OCI-M1 (cell line): ENCODE measurements around the gene DERL2.

ENCODE experiments used
- DNase-seq: peaks from one replicate; lab custom pipeline; 2025; lab: John Stamatoyannopoulos, UW

DERL2 gene

DNA sequence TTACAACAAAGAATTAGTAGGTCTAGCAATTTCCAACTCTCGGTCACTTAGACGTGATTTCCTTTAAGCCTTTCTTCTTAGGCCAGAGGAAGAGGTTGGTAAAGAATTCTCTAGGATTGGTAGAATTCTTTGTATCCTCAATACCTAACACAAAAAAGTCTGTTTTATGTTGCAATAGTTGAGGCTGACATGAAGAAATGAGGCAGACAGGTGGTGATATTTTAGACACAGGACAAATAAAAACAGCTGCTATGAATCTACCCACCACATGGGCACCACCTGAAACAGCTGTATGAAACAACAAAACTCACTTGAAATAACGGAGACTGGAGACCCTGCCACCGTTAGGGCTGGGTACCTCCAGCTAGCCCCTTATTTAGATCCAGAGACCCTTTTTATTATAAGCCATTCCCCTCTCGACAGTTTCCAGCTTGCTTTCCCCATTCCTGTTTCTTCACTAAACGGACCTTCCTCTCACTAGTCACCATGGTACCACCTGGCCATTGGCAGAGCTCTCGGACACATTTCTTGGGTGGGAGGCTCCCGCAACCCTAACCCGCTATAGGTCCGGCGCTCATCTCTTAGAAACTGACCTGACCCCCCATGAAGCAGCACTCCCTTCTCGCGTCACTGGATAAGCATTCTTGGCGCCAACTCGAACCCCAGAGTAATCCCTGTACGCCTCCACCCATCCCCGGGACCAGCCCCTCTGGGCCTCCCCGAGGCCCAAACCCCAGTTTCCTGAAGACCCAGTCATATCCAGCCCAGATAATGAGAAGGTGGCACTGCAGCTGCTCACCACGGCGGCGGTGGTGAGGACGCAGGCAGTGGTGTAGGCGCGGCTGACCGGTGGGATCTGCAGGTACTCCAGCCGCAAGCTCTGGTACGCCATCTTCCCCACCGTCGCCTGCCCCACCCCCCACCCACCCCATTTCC is at the start of gene DERL2:
Gene DERL2 (minus strand): TSS at position 909 of the 936 bp plus-strand sequence. CDS start 17 bp downstream, at position 892.
- DNase-seq, result no peak

DNA sequence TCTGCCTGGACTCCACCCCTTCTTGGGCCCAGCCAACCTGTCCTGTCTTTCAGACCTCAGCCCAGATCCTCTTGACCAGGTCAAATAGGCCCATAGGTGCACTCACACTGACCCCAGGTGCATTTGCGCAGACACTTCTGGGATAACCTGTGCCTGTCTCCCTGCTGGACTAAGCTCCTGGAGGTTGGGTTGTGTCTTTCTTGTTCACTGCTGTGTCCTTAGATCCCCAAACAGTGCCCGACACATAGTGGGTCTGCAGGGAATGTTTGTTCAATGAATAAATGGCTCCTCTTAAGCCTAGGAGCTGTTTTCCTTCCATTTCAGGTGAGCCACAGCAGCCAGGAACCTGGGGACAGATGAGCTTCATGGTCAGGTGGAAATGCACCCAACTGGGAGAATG is 49.5 kb upstream of the DERL2 start:
- DNase-seq, result no peak

DNA sequence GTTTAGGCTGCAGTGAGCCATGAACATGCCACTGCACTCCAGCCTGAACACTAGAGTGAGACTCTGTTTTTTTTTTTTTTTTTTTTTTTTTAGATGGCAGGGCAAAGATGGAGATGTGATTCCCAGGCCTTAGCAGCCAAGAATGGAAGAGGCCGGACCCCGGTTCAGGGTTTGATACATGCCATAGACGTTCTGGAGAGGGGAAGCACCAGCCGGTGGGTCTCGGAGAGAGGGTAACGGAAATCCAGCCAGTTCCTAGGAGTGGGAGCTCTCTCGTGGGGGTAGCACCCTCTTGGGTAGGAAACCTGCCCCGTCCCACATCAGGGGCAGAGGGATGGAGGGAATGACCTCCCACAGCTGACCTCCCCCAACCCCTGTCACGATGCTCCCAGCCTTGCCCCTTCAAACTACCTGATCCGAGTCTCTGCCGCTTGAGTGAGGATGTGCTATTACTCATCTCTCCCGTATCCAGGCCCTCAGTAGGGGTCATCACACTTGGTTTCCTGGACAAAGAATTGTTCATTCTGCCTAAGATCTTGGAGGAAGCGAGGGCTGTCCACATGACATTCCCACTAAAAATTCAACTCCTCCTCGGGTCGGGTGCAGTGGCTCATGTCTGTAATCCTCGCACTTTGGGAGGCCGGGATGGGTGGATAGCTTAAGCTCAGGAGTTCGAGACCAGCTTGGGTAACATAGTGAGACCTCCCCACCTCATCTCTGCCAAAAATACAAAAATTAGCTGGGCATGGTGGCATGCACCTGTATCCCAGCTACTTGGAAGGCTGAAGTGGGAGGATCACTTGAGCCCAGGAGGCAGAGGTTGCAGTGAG is 47.7 kb upstream of the DERL2 start:
- no peak for DNase-seq

DNA sequence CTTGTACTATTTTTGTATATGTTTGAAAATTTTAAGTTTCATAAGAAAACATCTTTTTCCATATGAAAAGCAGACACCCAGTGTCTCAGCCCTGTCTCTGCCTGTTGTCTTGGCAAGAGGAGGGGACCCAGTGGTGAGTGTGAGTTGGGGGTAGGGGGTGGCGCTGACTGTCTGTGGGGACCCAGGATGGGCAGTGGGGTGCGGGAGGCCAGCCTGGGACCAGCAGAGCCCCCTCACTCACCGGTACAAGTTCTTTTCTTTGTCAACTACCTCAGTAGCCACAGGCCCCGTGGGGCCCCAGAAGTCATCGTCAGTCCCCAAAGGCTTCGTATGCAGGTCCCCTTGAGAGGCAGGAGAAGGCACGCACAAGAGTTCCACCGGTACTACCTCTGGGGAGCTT is 46.6 kb upstream of the DERL2 start:
- DNase-seq, result no peak

DNA sequence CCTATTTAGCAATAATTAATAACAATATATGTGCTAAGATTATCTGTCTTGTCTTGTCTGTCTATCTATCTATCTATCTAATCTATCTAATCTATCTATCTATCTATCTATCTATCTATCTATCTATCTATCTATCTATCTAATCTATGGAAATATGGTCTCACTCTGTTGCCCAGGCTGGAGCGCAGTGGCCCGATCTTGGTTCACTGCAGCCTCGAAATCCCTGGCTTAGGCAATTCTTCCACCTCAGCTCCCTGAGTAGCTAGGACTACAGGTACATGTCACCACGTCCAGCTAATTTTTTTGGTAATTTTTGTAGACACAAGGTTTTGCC is 45.1 kb upstream of the DERL2 start:
- DNase-seq, result no peak

DNA sequence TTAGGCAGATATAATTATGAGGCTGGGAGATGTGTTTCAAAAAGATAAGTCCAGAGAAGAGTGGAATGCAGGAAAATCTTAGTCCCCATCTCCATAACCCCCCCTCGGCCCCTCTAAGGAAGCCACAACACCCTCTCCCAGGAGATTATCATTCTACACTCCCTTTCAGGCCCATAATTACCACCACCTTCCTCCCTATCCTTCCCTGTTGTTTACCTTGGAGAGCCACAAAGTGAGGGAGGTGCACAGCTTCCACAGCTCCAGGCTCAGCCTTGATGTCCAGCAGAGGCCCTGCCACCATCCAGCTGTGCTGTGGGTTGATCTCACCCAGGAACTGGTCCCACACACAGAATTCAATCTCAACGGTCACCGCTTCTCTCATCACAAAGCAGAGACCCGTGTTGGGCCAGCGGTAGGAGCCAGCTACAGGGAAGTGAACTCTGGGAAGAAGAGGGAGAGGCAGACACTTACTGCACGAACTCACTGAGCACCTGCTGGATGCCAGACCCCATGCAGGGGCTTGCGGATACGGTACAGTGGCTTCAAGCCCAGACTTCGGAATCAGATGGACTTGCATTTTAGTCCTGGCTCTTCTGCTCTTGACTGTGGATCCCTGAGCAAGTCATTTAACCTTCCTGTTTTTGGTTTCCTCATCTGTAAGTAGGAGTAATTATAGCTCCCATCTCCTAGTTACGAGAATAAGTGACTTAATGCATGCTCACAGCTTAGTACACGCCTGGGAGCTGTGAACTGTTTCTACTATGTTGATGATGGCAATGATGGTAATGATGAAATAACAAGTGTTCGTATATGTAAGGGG is 44.5 kb upstream of the DERL2 start:
- no peak for DNase-seq

DNA sequence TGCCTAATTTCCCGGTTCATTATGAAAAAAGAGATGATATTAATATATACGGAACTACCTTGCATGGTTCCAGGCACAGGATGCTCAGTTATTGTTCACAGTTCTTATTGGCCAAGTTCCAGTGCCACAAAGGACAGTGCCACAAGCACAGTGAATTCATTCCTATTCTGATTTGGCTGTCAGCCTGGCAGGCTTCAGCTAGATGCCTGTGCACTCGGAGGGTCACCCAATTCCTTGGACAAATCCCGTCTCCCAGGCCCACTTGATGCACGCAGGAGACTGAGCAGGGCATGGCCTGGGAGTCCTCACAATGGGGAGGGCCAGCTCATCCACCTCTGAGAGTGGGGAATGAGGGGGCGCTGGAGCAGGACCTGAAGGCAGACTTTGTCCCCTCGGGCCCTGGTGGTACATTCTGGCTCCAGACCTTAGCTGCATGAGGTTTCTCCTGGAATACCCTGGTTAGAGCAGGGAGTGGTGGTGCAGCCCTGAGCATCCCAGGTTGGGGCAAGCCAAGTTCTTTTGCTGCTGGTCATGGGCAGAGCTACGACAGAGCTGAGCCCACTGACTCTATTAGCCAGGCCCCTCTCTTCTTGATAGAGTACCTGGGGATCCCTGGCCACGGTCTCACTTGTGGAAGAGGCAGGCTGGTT is 41.7 kb upstream of the DERL2 start:
- DNase-seq, result no peak

DNA sequence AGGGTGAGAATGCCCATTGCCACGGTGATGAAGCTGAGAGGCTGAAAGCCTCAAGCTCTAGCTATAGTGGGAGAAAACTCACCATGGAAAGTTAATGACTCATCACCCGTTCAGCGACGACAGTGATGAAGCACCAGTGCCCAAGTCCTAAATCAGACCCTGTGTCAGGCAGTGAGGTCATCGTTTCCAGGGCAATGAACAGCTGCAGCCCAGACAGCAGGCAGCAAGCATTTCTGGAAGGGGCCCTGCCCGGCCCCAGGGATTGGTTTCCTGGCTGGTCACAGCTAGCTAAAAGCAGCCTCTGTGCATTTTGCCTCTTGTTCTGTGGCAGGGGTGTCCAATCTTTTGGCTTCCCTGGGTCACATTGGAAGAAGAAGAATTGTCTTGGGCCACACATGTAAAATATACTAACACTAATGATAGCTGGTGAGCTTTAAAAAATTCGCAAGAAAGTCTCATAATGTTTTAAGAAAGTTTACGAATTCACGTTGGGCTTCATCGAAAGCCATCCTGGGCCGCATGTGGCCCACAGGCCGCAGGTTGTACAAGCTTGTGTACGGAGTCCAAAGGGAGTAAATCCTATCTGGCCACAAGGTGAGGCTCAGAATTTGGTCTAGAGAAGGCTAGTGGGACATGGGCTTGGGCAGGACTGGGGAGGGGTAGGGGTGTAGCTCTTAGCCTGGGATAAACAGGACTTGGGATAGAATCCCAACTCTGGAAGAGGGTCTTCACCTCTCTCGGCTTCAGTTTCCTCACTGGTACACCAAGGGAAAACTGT is 41.0 kb upstream of the DERL2 start:
- DNase-seq, result peak; percentile 84

DNA sequence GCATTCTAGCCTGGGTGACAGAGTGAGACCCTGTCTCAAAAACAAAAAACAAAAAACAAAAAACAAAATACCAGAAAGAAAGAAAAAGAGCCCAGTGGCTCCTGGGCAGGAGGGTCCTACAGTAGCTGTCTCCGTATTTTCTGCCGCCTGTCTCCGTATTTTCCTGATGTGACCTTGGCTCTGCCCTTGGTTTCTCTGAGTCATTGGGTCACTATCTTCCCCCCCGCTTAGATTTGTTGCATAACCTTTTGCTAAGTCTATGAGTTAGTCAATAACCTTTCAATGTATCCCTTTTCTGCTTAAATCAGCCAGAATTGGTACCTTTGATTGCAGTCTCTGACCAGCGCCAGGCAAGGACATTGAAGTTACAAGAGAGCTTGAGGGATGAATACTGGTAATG is 37.3 kb upstream of the DERL2 start:
- DNase-seq, result no peak

DNA sequence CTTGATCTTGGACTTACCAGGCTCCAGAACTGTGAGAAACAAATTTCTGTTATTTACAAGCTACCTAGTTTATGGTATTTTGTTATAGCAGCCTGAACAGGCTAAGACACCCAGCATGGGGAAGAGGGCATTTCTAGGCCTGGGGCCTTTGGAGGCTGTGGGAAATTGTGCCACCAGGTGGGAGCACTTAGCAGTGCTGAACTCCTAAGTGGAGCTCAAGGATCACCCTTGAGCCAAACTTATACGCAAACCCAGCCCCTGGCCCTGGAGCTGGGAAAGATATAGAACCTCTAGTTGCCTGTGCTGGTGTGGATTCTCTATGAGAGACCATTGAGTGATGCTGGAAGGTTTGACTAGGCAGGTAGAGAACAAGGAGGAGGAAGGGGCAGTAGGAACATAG is 36.5 kb upstream of the DERL2 start:
- DNase-seq, result no peak

DNA sequence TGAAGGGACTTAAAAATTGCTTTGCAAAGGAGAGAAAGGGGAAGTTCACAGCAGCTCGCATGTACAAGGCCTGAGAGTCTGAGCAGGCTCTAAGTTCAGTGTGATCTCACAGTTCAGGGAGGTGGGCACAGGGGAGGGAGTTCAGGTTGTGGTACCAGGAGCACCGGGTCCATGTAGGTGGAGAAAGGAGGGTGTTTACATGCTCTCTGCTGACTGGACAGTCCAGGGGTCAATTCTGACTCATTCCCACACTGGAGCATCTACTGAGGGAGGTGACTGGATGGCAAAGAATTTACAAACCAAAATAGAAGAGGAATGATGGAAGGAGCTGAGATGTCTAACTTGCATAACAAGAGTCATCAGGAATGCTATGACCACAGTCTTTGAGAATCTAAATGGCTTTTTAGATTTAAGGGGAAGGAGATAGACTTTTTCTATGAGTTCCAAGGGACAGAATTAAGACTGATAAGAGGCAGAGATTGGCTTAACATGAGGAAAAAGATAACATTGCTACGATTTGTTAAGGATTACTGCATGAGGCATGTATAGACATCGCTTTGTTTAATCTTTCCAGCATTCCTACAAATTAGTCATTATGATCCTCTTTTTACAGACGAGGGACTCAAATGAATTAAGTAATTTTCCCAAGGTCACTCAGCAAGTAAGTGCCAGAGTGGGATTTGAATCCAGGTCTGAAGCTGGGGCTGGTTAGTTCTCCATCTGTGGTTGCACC is 30.2 kb upstream of the DERL2 start:
- no peak for DNase-seq

DNA sequence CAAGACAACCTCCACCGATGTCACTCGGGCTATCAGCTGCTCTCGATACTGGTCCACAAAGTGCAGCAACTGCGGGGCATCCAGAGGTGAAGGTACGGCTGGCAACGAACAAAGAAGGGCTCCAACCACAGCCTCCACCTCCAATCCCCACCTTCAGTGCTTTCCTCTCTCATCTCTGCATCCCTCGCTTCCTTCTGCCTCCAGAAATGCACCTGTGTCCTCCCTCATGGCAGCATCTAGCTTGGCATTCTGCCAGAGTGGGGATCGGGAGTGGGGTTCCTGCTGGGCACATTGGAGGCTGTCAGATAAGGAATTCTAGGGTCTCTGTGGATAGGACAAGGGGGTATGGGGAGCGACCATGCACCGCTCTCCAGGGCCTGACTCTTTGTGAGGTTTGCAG is 29.0 kb upstream of the DERL2 start:
- no peak for DNase-seq

DNA sequence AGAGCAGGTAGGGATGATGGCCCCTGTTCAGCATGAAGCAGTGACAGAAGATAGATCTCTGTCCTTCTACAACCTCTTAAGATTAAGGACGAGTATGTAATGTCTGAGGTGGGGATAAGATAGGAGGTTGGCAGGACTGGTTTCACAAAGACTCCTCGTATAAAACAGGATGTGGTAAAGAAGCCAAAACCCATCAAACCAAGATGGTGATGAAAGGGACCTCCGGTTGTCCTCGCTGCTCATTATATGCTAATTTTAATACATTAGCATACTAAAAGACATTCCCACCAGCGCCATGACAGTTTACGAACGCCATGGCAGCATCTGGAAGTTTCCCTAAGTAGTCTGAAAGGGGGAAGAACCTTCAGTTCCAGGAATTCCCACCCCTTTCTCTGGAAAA is 27.6 kb upstream of the DERL2 start:
- peak; percentile 61 for DNase-seq

DNA sequence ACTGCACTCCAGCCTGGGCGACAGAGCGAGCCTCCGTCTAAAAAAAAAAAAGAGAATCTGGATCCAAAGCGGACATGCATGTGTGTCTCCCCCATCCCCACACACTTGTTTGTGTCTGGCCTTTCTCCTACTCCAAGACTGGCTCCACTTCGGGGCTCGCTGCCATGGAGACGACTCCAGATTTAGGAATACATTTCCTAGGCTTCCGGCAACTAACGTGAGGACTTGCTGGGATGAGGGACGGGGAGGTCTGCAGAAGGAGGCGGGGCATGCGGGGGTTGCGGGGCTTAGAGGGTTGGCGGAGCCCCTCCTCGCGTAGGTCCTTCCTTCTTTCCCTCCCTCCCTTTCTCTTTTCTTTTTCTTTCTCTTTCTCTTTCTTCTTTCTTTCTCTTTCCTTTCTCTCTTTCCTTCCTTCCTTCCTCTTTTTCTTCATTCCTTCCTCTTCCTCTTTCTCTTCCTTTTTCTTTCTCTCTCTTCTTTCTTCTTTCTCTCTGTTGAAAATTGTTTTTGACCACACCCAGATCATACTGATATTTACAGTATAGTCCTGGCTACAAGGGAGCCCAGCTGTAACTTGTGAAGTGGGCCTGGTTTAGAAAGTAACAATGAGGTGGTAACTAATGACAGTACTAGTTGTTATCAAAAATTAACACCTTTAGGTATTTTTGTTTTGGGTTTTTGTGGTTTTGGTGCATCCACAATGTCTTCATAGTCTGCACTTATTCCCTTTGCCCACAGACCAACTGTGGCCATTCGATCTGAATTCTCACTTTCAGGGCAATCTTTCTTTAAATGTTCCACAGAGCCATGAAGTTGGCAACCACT is 25.6 kb upstream of the DERL2 start:
- DNase-seq, result peak; percentile 77

DNA sequence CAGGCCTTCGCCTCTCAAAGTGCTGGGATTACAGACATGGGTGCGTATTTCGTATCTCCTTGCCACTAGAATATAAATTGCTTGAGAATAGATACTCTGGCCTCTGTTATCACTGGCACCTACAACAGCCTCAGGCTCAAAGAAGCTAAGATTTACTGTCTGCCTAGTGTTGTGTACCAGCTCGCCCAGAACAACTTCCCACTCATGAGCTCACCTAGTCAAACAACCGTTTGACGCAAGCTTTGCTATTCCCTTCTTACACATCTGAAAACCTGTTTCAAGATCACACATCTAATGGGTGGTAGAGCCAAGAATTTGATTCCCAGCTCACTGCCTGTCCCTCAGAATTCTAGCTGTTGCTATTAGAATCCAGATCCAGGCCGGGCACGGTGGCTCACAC is 24.8 kb upstream of the DERL2 start:
- no peak for DNase-seq

DNA sequence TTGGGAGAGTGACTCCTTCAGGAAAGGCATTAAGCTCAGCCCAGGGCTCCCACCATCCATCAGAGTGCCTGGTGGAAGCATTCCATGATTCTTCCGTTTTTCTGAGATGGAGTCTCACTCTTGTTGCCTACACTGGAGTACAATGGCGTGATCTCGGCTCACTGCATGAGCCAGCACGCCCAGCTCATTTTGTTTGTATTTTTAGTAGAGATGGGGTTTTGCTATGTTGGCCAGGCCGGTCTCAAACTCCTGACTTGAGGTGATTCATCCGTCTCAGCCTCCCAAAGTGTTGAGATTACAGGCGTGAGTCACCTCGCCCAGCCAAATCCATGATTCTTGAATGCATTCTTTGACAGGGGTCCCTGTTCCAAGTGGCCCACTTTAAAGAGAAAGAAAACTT is 23.5 kb upstream of the DERL2 start:
- no peak for DNase-seq

DNA sequence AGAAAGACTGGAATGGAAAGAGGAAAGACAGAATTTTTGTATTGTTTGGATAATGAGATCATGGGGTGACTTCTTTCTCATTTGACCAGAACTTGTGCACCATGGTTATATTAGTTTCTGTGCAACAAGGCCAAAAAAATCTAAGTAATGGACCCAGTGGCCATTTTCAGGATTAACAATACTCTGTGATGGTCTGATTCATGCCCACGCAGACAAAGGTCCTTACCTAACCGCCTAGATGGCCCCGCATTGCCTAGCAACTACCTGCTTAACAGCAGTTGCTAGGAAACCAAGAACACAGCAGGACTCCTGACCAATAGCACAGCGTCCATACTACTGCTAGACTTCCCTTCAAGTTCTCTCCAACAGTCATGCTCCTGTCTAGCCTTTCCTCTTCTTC is 22.8 kb upstream of the DERL2 start:
- DNase-seq, result no peak

DNA sequence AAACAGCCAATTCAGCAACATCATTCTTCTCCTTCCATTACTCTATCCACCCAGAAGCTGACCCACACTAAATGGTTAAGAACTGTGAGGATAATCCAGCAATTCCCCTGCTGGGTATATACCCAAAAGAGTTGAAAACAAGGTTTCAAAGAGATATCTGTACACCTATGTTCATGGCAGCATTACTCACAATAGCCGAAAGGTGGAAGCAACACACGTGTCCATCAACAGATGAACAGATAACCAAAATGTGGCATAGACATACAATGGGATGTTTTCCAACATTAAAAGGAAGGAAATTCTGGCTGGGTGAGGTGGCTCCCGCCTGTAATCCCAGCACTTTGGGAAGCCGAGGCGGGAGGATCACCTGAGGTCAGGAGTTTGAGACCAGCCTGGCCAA is 20.3 kb upstream of the DERL2 start:
- no peak for DNase-seq

DNA sequence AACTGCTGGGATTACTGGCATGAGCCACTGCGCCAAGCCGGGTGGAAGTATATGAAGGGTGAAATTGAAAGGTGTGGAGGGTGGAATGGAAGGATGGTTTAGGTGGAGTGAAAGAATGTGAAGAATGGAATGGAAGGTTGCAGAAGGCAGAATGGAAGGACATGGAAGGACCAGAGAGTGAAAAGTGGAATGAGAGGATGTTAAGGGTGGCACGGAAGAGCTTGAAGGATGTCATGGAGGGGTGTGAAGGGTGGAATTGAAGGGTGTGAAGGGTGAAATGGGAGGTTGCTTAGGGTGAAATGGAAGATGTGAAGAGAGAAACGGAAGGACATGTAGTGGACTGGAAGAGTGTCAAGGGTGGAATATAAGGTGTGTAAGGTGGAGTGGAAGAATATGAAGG is 16.6 kb upstream of the DERL2 start:
- DNase-seq, result no peak

DNA sequence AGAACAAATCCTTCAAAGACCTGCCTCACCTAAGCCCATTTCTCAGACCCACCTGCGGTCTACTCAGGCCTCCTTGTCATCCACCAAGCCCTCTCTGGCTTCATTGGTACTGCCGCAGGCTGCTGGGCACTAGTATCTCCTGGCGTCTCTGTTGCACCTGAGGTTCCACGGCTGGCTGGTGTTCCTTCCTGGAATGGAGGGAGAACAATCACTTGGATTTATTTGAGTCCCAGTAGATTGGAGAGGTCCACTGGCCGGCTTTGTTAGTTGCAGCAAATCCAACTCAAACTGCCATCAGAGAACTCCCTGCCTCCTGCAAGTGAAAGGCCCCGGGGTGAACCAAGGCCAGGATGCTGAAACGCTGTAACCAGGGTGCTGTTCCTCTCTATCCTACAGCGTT is 15.7 kb upstream of the DERL2 start:
- no peak for DNase-seq
